Right atrium auricular region (tissue), 2 donors: ENCODE data around the gene PICK1. TPM values are rescaled to one million over a fixed set of nuclear protein-coding genes. Genes with fewer than 3 reads are reported as not detected.

Source experiments
- DNase-seq: peaks from one replicate; pipeline ENCODE4 v3.0.0-alpha.2; 2019; ENCODE audit warnings: low spot score
- H3K27ac ChIP-seq, 2 donors: fragments of 200-600 bp; sonication (generic); 1 replicate in 1 of 2; 2 replicates in 1 of 2; pipeline ENCODE4 v1.5.1; 2016 to 2019
- H3K27me3 ChIP-seq, 2 donors: fragments of 200-600 bp; sonication (generic); one replicate each; pipeline versions ENCODE4 v1.5.1 to v1.6.0; 2017 to 2019
- H3K36me3 ChIP-seq: fragments of 200-600 bp; sonication (generic); one replicate; pipeline ENCODE4 v1.5.1; 2016
- H3K4me1 ChIP-seq, 2 donors: fragments of 200-600 bp; sonication (generic); one replicate each; pipeline versions ENCODE4 v1.5.1 to v1.6.0; 2017 to 2019
- H3K4me3 ChIP-seq, 2 donors: fragments of 200-600 bp; sonication (generic); 1 replicate in 1 of 2; 2 replicates in 1 of 2; pipeline ENCODE4 v1.5.1; 2017 to 2019; ENCODE audit warnings: mild to moderate bottlenecking in 1 of 2, moderate library complexity in 1 of 2
- H3K9me3 ChIP-seq, 2 donors: fragments of 200-600 bp; sonication (generic); one replicate each; pipeline ENCODE4 v1.5.1; 2019
- total RNA-seq, 2 donors: library from RNA; depleted of rRNA; stranded (reverse); fragments of >200 nt; gene quantifications; one replicate each; pipeline ENCODE4 v1.1.0, GENCODE V29; 2016
- TF ChIP-seq, protein P1 (sequence below), 2 donors: fragments of 200-600 bp; sonication (generic); IDR thresholded peaks; one replicate each; pipeline ENCODE4 v1.5.1; 2019; ENCODE audit warnings: antibody characterized with exemption in 2 of 2

PICK1 gene
- total RNA-seq, 2 donors from 2014 or later, result 33.1 to 36.0 TPM

GRCh38 chr22:38025514-38025913 is 31.7 kb upstream of the PICK1 start:
- TF ChIP-seq, protein P1, sequence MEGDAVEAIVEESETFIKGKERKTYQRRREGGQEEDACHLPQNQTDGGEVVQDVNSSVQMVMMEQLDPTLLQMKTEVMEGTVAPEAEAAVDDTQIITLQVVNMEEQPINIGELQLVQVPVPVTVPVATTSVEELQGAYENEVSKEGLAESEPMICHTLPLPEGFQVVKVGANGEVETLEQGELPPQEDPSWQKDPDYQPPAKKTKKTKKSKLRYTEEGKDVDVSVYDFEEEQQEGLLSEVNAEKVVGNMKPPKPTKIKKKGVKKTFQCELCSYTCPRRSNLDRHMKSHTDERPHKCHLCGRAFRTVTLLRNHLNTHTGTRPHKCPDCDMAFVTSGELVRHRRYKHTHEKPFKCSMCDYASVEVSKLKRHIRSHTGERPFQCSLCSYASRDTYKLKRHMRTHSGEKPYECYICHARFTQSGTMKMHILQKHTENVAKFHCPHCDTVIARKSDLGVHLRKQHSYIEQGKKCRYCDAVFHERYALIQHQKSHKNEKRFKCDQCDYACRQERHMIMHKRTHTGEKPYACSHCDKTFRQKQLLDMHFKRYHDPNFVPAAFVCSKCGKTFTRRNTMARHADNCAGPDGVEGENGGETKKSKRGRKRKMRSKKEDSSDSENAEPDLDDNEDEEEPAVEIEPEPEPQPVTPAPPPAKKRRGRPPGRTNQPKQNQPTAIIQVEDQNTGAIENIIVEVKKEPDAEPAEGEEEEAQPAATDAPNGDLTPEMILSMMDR (IDR thresholded peaks at IDR 0.05), result no peak
- H3K36me3 ChIP-seq, result no peaks in the 10 kb centered on the region
- no peak overlapping the region for H3K27ac ChIP-seq

GRCh38 chr22:38026130-38027111 is 30.8 kb upstream of the PICK1 start:
- Histone ChIP-seq H3K36me3 (no peaks in the 10 kb centered on the region), H3K27me3 (no peaks in the 10 kb centered on the region), H3K9me3 (no peaks in the 10 kb centered on the region), H3K4me1 (no peaks in the 10 kb centered on the region), H3K27ac (no peak overlapping the region), H3K4me3 (no peak overlapping the region)
- TF ChIP-seq, protein P1 (IDR thresholded peaks at IDR 0.05), result no peak
- DNase-seq, result no peak

More at GRCh38 chr22:38025514-38025913, 31.7 kb upstream of the PICK1 start:
- Histone ChIP-seq H3K4me1 (no peaks in the 10 kb centered on the region), H3K27me3 (no peaks in the 10 kb centered on the region), H3K9me3 (no peaks in the 10 kb centered on the region), H3K4me3 (no peak overlapping the region)
- DNase-seq, result no peak

DNA sequence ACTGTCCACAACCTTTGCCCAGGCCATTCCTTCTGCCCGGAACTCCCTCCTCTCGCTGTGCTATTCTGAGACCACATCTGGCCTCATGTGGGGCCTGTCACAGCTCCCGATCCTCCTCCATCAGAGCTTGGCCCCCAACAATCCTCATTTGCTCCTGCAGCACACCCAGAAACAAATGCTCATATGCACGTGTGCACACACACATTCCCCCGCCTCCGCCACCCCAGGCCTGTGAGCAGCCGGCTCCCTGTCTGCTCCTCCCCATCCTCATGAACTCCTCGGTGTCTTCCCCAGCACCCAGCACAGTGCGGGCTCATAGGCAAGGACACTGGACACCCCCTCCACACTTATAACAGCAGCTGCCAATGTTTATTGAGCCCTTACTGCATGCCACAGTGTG is 29.7 kb upstream of the PICK1 start:
- TF ChIP-seq, protein P1 (IDR thresholded peaks at IDR 0.05), result no peak
- Histone ChIP-seq H3K4me1 (no peaks in the 10 kb centered on the region), H3K4me3 (no peak overlapping the region), H3K27me3 (no peaks in the 10 kb centered on the region), H3K9me3 (no peaks in the 10 kb centered on the region), H3K27ac (no peak overlapping the region), H3K36me3 (no peaks in the 10 kb centered on the region)
- DNase-seq, result no peak

DNA sequence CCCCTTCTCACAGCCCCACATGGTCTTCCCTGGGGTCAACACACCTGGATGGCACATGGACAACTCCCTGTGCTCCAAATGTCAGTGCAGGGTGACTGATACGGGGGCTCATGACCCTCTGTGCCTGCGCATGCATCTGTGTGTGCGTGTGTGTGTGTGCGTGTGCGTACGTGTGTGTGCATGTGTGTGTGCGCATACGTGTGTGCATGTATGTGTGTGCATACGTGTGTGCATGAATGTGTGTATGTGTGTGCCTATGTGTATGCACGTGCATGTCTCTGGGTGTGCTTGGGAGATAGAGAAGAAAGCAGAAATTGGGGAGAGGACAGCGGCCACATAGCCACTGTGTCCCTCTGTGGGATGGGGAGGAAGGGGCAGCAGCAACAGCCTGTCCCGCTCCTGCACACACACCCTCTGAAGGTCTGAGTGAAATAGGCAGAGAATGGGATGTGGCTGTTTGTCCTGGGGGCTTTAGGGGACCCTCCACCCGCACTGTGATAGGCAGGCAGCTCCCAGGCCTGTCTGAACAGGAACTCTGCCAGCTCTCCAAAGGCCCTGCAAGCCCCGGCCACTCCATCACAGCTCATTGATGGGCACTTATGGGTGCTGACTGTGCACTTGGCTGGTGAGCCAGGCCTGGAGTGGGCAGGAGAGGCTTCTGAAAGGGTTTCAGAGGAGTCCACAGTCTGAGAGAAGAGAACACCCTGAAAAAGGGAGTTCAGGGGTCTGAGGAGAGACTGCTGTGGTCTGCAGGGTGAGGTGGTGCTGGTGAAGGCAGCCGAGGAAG is 28.7 kb upstream of the PICK1 start:
- DNase-seq, result no peak

GRCh38 chr22:38029370-38029769 is 27.8 kb upstream of the PICK1 start:
- Histone ChIP-seq H3K27ac (no peak overlapping the region), H3K36me3 (no peaks in the 10 kb centered on the region), H3K4me3 (no peak overlapping the region), H3K4me1 (peaks cover 0 to 13% of the 10 kb centered on the region in 2 donors), H3K9me3 (no peaks in the 10 kb centered on the region), H3K27me3 (no peaks in the 10 kb centered on the region)
- no peak for DNase-seq
- TF ChIP-seq, protein P1 (IDR thresholded peaks at IDR 0.05), result no peak

More for the DNA sequence above, 28.7 kb upstream of the PICK1 start:
- no peaks in the 10 kb centered on the region for H3K27me3 ChIP-seq
- H3K27ac ChIP-seq, result no peak overlapping the region
- TF ChIP-seq, protein P1 (IDR thresholded peaks at IDR 0.05), result no peak
- no peak overlapping the region for H3K4me3 ChIP-seq
- no peaks in the 10 kb centered on the region for H3K9me3 ChIP-seq
- peaks cover 0 to 5% of the 10 kb centered on the region in 2 donors for H3K4me1 ChIP-seq
- no peaks in the 10 kb centered on the region for H3K36me3 ChIP-seq
